AG09309 (cell line): ENCODE data around the gene CEP44.

Source experiments
- DNase-seq: peaks from one replicate; pipeline ENCODE4 v3.0.0-alpha.2; 2010; ENCODE audit warnings: low read depth
- H3K4me3 ChIP-seq: 2 replicates; pipeline ENCODE4 v1.5.1; 2011; ENCODE audit warnings: mild to moderate bottlenecking, low read depth, low read length, moderate library complexity; ENCODE audit not compliant: control insufficient read depth
- TF ChIP-seq, protein P1 (sequence below): IDR thresholded peaks from 2 replicates; pipeline ENCODE4 v1.5.1; 2011; ENCODE audit warnings: mild to moderate bottlenecking, low read depth, low read length, inconsistent platforms; ENCODE audit not compliant: insufficient read depth, control insufficient read depth; ENCODE audit errors: missing control alignments

The CEP44 gene

DNA sequence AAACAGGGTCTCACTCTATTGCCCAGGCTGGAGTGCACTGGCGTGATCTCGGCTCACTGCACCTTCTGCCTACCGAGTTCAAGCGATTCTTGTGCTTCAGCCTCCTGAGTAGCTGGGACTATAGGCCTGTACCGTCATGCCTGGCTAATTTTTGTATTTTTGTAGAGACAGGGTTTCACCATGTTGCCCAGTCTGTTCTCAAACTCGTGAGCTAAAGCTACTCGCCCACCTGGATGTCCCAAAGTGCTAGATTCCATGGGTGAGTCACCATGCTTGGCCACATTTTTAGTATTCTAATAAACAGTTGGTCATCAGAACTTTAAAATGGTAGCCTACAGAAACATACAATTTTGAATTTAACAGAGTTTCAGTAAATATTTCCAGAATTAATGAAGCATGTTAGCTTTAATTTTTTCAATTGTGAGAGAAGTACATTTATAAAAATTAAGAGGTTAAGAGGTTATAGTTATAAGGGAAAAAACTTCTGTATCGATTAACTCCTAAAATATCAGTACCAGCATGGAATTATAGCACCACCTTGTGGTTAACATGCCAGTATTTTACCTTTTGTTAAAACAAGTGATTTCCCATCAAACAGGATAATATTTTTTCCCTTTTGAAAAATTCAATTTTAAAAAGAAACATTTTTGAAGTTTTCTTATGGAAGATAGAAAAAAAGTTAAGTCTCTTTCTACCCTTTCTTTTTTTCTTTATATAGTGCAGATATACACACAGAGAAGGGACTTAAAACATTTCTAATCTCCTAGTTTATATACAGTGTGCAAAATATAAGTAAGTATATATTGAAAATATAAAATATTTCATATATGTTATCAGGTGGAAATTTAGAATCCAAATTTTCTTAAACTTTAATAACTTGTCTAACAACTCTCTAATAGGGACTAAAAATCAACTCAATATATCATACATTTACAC lies 35.4 kb downstream of the CEP44 start:
- no peak overlapping the region for H3K4me3 ChIP-seq
- DNase-seq = no peak
- TF ChIP-seq, protein P1, sequence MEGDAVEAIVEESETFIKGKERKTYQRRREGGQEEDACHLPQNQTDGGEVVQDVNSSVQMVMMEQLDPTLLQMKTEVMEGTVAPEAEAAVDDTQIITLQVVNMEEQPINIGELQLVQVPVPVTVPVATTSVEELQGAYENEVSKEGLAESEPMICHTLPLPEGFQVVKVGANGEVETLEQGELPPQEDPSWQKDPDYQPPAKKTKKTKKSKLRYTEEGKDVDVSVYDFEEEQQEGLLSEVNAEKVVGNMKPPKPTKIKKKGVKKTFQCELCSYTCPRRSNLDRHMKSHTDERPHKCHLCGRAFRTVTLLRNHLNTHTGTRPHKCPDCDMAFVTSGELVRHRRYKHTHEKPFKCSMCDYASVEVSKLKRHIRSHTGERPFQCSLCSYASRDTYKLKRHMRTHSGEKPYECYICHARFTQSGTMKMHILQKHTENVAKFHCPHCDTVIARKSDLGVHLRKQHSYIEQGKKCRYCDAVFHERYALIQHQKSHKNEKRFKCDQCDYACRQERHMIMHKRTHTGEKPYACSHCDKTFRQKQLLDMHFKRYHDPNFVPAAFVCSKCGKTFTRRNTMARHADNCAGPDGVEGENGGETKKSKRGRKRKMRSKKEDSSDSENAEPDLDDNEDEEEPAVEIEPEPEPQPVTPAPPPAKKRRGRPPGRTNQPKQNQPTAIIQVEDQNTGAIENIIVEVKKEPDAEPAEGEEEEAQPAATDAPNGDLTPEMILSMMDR = peak; percentile 54

DNA sequence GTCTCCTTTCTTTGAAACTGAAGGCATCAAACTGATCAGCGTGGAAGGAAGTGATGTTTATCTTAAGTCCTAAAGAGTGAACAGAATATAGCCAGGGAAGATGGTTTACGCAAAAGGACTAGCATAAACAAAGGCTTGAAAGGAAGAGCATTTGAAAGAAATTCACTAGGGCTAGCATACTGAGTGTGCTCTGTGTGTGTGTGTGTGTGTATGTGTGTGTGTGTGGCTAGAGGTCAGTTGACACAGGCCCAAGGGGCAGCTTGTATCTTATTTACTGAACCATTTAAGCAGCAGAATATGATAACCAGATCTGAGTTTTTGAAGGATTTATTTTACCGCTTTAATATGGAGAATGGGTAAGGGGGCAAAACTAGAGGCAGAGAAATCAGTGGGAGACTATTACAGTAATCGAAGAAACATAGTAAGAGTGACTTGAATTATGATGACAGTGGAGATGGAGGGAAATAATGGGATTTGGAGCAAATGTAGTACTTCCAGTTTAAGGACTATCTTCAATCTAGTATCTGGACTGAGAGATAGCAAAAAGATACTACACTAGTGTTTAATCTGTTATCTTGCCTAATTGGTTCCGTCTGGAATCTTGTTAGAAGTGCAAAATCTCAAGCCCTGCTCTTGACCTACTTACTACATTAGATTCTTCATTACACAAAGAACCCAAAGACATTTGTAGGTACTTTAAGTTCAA lies 36.9 kb downstream of the CEP44 start:
- TF ChIP-seq, protein P1 = no peak
- H3K4me3 ChIP-seq = no peak overlapping the region
- DNase-seq = no peak

DNA sequence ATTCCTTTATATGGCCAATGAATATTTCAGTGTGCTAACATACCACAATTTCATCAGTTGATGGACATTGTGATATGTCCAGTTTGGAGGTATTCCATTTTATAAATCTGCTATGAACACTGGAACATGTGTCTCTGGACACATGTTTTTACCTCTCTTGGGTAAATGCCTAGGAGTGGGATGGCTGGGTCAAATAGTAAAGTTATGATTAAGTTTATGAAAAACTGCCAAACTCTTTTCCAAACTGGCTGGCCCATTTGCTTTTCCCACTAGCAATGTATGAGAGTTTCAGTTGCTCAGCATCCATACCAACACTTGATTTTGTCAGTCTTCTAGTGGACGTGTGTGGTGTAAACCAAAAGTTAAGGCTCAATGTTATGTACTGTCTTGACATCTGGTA lies 40.5 kb downstream of the CEP44 start:
- no peak for DNase-seq
- H3K4me3 ChIP-seq = no peak overlapping the region
- TF ChIP-seq, protein P1 = no peak

DNA sequence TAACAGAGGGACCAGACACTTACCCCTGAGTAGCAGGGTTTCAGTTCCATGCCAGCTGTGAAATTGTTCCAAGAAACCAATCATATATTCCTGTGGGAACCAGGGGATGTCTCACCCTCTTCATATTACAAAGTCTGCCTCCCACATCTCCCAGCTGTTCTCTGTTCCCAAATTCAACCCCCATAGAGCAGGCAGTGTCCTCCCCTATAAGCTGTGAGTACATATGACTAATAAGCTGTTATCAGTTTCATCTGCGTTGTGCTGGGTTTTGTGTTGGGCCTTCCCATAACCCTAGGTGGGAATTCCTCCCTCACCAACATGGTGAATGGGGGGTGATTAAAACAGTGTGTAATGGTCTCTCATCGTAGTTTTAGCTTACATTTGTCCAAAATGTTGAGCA lies 41.0 kb downstream of the CEP44 start:
- DNase-seq = no peak
- H3K4me3 ChIP-seq = no peak overlapping the region
- TF ChIP-seq, protein P1 = no peak

DNA sequence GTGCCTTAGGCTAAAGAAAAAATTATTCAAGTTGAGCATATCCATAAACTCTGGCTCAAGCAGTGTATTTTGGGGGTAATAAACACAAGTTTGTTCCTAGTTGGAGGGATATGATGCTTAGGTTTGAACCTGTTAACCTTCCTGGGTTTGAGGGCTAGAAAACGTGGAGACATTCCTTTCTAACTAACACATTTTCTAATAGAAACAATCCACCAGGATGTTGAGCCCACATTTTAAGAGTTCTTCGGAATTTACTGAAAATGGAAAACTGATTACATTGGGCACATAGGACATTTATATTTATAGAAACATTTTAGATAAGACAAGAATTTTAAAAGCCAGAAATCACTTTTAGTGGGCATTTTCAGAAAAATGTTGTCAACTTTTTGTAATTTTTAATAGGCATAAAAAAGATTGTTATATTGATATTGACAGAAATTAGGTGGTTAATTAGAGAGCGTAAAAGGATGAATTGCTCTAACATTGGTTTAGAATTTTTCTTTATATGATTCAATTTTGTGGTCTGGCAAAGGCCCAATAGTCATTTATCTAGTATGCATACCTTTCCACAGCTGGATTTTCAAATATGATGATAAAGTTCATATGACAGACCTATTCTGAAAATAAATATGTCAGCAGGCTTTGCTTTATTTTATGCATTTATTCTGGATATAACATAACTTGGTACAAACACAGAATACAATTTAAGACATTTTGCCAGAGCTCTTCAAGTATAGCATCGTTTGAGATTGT lies 49.2 kb downstream of the CEP44 start:
- DNase-seq = no peak
- TF ChIP-seq, protein P1 = no peak
- H3K4me3 ChIP-seq = no peak overlapping the region

DNA sequence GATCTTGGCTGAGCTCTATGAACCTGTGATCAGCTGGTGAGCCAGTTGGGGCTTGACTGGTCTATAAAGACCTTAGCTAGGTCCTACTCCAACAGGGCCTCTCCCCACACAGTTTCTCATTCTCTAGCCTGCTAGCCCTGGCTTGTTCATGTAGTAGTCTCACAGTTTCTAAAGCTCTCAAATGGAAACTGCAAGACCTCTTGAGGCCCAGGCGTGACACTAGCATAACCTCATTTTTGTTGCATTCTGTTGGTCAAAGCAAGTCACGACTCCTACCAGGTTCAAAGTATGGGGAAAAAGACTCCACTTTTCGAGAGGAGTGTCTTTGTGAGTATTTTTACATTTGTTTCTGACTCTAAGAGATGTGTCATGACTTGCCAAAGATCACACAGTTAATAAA lies 50.9 kb downstream of the CEP44 start:
- TF ChIP-seq, protein P1 = no peak
- no peak for DNase-seq
- H3K4me3 ChIP-seq = no peak overlapping the region
